BJ (cell line): ENCODE results near the gene ICAM5. TPM values are rescaled to one million over a fixed set of nuclear protein-coding genes. Genes with fewer than 3 reads are reported as not detected.
A peak's percentile ranks its signal among the peaks of the same experiment; 100 is the strongest.

Source experiments
- CTCF ChIA-PET: fragments of 350-600 bp; formaldehyde crosslinking; extraction: SDS; loops from one replicate; lab custom pipeline; 2021; ENCODE audit warnings: antibody characterized with exemption, inconsistent platforms; lab: Yijun Ruan, JAX
- POLR2A ChIA-PET: fragments of 300-600 bp; sonication (Branson Sonifier 250); formaldehyde crosslinking; extraction: SDS; loops from one replicate; lab custom pipeline; 2021; ENCODE audit warnings: antibody characterized with exemption; lab: Charles Lee
- DNase-seq: peaks from one replicate; pipeline ENCODE4 v3.0.0-alpha.2; 2011; ENCODE audit warnings: low read depth
- H3K27me3 ChIP-seq: 2 replicates; pipeline ENCODE4 v1.6.0; 2011; ENCODE audit warnings: low read length; ENCODE audit not compliant: control insufficient read depth, insufficient read depth
- H3K36me3 ChIP-seq: 2 replicates; pipeline ENCODE4 v1.5.1; 2011; ENCODE audit warnings: low read length; ENCODE audit not compliant: control insufficient read depth, insufficient read depth
- H3K4me3 ChIP-seq: 2 replicates; pipeline ENCODE4 v1.5.1; 2011; ENCODE audit warnings: low read depth, mild to moderate bottlenecking, control low read depth, low read length
- CTCF ChIP-seq: IDR thresholded peaks from 2 replicates; pipeline ENCODE4 v1.5.1; 2011; ENCODE audit warnings: low read depth, mild to moderate bottlenecking, control low read depth, inconsistent platforms, low read length, moderate library complexity; ENCODE audit not compliant: insufficient read depth
- polyA plus RNA-seq: library from polyadenylated mRNA; depleted of rRNA; stranded (reverse); fragments of >200 nt; gene quantifications from 2 replicates; pipeline ENCODE4 v1.2.3, GENCODE V29; 2011

Gene ICAM5
- polyA plus RNA-seq, 1 experiment: 9.2 TPM

DNA sequence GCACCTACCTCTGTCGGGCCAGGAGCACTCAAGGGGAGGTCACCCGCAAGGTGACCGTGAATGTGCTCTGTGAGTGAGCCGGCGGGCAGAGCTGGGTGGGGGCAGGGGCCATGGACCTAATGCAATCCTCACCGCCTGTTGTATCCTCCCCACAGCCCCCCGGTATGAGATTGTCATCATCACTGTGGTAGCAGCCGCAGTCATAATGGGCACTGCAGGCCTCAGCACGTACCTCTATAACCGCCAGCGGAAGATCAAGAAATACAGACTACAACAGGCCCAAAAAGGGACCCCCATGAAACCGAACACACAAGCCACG lies 4.8 kb upstream of the ICAM5 start:
- peaks cover 15% of the 10 kb centered on the region for H3K36me3 ChIP-seq
- POLR2A ChIA-PET: no interaction called here
- TF ChIP-seq CTCF: no peak

DNA sequence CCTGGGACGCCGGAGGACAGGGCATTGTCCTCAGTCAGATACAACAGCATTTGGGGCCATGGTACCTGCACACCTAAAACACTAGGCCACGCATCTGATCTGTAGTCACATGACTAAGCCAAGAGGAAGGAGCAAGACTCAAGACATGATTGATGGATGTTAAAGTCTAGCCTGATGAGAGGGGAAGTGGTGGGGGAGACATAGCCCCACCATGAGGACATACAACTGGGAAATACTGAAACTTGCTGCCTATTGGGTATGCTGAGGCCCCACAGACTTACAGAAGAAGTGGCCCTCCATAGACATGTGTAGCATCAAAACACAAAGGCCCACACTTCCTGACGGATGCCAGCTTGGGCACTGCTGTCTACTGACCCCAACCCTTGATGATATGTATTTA lies 4.4 kb upstream of the ICAM5 start:
- CTCF ChIA-PET: interaction anchor here (0.7 kb wide), 1 partner anchor 27 kb away, joined by 3 read pairs; no protein-coding TSS in a partner anchor
- Histone ChIP-seq H3K4me3 (no peak overlapping the region), H3K36me3 (peaks cover 15% of the 10 kb centered on the region), H3K27me3 (0 out of 2 replicates have a peak, but pooled peaks cover 2% of the 10 kb centered on the region)
- no peak for DNase-seq
- TF ChIP-seq CTCF: no peak
- POLR2A ChIA-PET: no interaction called here

More for the DNA sequence above, 4.8 kb upstream of the ICAM5 start:
- CTCF ChIA-PET: interaction anchor here (0.7 kb wide), 1 partner anchor 26 kb away, joined by 3 read pairs; no protein-coding TSS in a partner anchor
- no peak for DNase-seq
- Histone ChIP-seq H3K4me3 (no peak overlapping the region), H3K27me3 (0 out of 2 replicates have a peak, but pooled peaks cover 2% of the 10 kb centered on the region)

DNA sequence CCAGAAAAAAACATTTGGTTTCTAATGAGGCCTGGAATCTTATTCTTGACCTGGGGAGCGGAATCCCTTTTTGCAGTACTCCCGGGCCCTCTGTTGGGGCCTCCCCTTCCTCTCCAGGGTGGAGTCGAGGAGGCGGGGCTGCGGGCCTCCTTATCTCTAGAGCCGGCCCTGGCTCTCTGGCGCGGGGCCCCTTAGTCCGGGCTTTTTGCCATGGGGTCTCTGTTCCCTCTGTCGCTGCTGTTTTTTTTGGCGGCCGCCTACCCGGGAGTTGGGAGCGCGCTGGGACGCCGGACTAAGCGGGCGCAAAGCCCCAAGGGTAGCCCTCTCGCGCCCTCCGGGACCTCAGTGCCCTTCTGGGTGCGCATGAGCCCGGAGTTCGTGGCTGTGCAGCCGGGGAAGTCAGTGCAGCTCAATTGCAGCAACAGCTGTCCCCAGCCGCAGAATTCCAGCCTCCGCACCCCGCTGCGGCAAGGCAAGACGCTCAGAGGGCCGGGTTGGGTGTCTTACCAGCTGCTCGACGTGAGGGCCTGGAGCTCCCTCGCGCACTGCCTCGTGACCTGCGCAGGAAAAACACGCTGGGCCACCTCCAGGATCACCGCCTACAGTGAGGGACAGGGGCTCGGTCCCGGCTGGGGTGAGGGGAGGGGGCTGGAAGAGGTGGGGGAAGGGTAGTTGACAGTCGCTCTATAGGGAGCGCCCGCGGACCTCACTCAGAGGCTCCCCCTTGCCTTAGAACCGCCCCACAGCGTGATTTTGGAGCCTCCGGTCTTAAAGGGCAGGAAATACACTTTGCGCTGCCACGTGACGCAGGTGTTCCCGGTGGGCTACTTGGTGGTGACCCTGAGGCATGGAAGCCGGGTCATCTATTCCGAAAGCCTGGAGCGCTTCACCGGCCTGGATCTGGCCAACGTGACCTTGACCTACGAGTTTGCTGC lies 2.7 kb upstream of the ICAM5 start, which contains the start of gene ICAM4:
TSS of gene ICAM4 (plus strand) at position 153 of the 935 bp plus-strand sequence. CDS start at position 211, 58 bp downstream.
- no peak for DNase-seq
- H3K27me3 ChIP-seq: 0 out of 2 replicates have a peak, but pooled peaks cover 2% of the 10 kb centered on the region
- TF ChIP-seq CTCF: no peak
- ChIA-PET CTCF (interaction anchor here (1.1 to 6.6 kb wide), 2 partner anchors 17 to 101 kb away, joined by 3 to 45 read pairs; partner anchors contain the start of gene ICAM1), POLR2A (no interaction called here)
- H3K36me3 ChIP-seq: peaks cover 15% of the 10 kb centered on the region
- H3K4me3 ChIP-seq: no peak within 1 kb of the TSS

DNA sequence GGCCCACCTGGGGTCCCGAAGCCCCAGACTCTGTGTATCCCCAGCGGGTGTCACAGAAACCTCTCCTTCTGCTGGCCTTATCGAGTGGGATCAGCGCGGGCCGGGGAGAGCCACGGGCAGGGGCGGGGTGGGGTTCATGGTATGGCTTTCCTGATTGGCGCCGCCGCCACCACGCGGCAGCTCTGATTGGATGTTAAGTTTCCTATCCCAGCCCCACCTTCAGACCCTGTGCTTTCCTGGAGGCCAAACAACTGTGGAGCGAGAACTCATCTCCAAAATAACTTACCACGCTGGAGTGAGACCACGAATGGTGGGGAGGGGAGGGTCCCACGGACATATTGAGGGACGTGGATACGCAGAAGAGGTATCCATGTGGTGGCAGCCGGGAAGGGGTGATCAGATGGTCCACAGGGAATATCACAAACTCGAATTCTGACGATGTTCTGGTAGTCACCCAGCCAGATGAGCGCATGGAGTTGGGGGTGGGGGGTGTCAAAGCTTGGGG lies 1.0 kb upstream of the ICAM5 start:
- no peak for TF ChIP-seq CTCF
- Histone ChIP-seq H3K4me3 (peak overlapping the region; percentile 55), H3K36me3 (peaks cover 11% of the 10 kb centered on the region), H3K27me3 (peaks cover 6% of the 10 kb centered on the region)
- ChIA-PET POLR2A (interaction anchor here (0.9 kb wide), 1 partner anchor 8 kb away, joined by 3 read pairs; no protein-coding TSS in a partner anchor), CTCF (interaction anchor here (0.8 to 6.6 kb wide), 5 partner anchors 12 to 357 kb away, joined by 3 to 45 read pairs (median 4); partner anchors contain the start of gene ICAM1)
- DNase-seq: no peak
